GM10266 (cell line): ENCODE data around the gene TNS4.

Experiments used
- DNase-seq: peaks from one replicate; pipeline ENCODE4 v3.0.0; 2012; ENCODE audit errors: extremely low spot score
- TF ChIP-seq, protein P1 (sequence below): IDR thresholded peaks from 2 replicates; pipeline ENCODE4 v1.5.1; 2012; ENCODE audit warnings: mild to moderate bottlenecking, low read depth; ENCODE audit not compliant: control insufficient read depth, insufficient read depth; ENCODE audit errors: missing control alignments

Gene TNS4

DNA sequence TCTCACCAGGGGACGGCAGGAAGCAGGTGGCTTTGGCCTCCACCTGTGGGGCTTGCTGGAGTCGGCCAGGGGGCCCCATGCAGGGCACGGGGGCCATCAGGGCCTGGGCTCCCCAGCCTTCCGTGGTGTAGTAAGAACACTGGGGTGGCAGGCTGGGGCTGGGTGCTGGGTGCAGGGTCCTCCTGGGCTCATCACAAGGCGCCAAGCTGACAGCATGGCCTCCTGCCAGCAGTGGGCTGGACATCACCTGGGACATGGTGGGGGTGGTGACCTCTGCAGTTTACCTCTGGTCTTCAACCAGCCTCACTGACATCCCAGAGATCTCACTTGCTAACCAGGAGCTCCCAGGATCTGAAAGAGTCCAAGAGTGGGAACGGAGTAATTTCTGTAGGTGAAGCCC, 5.3 kb downstream of the TNS4 start:
- TF ChIP-seq, protein P1, sequence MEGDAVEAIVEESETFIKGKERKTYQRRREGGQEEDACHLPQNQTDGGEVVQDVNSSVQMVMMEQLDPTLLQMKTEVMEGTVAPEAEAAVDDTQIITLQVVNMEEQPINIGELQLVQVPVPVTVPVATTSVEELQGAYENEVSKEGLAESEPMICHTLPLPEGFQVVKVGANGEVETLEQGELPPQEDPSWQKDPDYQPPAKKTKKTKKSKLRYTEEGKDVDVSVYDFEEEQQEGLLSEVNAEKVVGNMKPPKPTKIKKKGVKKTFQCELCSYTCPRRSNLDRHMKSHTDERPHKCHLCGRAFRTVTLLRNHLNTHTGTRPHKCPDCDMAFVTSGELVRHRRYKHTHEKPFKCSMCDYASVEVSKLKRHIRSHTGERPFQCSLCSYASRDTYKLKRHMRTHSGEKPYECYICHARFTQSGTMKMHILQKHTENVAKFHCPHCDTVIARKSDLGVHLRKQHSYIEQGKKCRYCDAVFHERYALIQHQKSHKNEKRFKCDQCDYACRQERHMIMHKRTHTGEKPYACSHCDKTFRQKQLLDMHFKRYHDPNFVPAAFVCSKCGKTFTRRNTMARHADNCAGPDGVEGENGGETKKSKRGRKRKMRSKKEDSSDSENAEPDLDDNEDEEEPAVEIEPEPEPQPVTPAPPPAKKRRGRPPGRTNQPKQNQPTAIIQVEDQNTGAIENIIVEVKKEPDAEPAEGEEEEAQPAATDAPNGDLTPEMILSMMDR: no peak
- DNase-seq: no peak

DNA sequence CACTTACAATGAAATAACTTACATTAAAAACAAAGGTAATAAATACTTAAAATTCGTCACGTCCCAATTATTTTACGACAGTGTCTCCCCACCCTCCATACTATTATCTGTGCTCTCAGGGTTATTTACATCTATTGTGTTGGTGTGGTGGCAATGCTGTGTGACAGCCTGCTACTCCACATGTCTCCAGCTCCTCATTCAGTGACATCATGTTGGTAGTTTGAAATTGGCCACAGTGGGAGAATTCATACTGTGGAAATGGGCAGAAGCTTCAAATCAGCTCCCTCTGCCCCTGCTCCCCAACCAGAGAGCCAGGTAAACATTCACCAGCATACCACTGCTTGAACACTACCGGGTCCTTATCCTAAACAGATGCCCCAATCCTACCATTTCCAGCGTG, 6.3 kb downstream of the TNS4 start:
- TF ChIP-seq, protein P1: no peak
- DNase-seq: no peak

DNA sequence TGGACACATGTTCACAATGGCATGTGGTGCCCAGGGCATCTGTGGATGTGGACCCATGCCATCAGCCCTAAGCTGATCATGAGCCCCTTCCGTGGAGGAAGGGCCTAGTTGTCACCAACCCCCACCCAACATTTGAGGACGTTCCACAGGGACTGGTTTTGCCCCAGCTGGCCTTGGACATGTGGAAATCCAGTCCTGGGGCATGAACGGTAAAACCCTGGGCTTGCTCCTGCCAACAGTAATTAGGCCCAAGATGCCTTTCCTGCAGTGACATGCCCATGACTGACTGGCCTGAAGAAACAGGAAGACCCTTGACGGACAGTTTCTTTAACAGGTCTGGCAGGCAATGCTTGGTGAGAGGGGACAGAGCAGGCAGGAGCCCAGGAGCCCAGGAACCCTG, 7.7 kb downstream of the TNS4 start:
- TF ChIP-seq, protein P1: no peak
- DNase-seq: no peak

DNA sequence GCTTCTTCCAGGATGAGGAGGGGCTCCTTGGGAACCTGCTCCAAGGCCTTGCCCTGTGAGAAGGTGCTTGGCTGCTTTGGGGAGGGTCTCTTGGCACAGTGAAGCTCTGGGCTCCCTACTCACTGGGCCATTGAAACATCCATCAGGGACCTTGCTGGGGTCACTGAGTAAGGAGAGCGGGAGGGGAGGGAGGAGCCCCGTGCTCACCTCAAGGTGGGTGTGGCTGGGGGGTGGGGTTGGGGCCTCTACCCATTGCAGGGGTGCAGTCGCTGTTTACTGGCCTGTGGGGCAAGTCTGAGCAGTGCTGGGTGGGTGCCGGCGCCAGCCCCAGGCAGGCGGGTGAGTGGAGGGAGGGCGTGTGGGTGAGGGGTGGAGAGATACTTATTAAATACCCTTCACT, 9.9 kb downstream of the TNS4 start:
- DNase-seq: no peak
- TF ChIP-seq, protein P1: no peak

DNA sequence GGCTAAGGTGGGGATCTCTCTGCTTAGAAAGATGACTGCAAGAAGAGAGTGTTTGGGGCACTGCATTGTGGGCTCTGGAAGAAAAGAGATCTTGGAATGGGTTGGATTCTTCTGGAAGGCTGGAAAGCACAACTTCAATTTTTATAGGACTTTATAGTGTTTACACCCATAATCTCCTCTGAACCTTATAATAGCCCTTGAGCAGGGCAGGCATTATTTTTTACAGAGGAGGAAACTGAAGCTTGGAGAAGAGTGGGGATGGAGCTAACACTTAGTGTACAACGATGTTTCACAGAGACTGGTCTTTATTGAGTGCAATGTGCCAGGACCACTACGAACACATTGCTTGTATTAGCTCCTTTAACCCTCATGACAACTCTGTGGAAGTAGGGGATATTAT, 10.4 kb downstream of the TNS4 start:
- DNase-seq: no peak
- TF ChIP-seq, protein P1: no peak

DNA sequence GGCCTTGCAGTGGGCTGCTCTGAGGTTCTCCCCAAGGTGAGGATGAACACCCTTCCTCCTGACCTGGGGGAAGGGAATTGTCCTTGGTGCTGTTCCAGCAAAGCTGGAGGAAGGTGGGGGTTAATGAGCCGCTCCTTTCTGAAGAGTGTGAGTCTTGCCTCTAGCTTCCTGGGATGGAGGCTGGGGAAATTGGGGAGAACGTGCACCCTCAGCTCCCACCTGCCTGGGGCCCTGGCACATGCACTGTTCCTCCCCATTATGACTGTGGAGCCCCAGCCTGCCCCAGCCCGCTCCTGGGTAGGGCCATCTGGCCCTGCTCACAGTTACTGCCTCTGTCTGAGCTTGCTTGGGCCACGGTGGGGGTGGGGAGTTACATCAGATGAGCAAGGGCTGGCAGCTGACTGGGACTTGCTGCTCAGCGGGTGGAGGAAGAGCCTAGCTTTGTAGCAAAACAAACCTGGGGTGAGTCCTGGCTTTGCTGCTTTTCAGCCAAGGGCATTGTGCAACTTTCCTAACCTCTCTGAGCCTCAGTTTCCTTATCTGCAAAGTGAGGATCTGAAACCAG, 11.1 kb downstream of the TNS4 start:
- TF ChIP-seq, protein P1: no peak
- no peak for DNase-seq

DNA sequence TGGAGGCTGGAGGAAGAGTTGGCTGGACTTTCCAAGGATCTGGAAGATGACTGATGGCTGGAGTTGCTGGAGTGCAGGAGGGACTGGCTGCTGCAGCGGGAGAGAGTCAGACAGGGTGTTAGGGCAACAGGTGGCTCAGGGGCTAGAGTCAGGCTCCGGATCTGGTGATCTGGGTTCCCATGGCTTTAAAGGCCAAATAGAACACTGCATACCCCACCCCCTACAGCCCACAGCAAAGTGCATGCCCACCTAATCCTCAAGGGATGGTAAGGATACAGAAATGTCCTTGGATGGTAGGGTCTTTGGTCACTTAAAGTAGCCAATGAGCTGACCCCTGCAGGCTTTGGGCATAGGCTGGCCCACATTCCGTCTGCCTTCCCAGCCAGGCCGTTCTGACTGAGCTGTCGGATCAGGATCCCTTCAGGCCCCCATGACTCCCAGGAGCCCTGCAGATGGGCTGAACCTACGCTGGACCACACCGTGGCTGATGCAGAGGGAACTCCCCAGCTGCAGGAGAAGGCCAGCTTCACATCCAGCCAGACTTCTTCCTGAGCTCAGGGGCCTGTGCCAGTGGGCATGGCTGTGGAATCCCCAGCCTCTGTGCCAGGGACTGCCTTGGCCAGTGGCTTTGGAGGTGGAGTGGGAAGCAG, 13.9 kb downstream of the TNS4 start:
- TF ChIP-seq, protein P1: no peak
- no peak for DNase-seq
